ENCODE data around the gene DNASE1.

DNASE1 gene

DNA sequence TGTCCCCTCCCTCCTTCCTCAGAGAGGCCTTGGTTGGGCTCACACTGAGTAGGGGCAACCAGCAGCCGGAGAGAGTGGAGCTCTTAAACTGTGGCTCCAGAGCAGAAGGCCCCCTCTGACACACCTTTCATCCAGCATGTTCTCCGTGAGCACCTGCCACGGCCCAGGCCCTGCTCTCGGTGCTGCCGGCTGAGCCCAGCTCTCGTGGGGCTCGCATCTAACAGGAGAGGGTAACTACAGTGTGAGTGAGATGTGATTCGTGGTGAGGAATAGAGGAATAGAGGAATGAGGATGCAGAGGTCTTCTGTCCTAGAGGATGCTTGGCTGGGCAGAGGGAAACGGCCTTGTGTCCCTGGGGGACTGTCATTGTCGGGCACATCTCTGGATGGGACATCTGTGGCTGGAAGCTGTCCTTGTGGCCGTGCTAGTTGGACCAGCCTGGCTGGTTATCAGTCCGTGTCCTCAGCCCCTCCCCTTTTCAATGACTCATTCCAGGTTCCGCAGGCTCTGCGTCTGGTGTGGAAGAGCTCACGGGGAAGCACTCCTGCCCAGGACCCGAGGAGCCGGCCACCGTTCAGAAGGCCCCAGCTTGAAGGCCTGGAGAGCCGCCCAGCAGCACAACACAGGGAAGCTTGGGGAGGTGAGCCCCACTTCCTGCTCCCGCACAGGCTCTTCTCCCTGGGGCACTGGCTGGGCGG, 11.9 kb upstream of the DNASE1 start:
- DNase-seq (ENCODE audit: low read depth) = no peak
- no peak overlapping the region for H3K4me3 ChIP-seq (ENCODE audit: low read depth, low read length)
- TF ChIP-seq, protein P1, sequence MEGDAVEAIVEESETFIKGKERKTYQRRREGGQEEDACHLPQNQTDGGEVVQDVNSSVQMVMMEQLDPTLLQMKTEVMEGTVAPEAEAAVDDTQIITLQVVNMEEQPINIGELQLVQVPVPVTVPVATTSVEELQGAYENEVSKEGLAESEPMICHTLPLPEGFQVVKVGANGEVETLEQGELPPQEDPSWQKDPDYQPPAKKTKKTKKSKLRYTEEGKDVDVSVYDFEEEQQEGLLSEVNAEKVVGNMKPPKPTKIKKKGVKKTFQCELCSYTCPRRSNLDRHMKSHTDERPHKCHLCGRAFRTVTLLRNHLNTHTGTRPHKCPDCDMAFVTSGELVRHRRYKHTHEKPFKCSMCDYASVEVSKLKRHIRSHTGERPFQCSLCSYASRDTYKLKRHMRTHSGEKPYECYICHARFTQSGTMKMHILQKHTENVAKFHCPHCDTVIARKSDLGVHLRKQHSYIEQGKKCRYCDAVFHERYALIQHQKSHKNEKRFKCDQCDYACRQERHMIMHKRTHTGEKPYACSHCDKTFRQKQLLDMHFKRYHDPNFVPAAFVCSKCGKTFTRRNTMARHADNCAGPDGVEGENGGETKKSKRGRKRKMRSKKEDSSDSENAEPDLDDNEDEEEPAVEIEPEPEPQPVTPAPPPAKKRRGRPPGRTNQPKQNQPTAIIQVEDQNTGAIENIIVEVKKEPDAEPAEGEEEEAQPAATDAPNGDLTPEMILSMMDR (IDR thresholded peaks at IDR 0.05; ENCODE audit: insufficient read depth, low read depth, low read length, missing control alignments) = no peak

DNA sequence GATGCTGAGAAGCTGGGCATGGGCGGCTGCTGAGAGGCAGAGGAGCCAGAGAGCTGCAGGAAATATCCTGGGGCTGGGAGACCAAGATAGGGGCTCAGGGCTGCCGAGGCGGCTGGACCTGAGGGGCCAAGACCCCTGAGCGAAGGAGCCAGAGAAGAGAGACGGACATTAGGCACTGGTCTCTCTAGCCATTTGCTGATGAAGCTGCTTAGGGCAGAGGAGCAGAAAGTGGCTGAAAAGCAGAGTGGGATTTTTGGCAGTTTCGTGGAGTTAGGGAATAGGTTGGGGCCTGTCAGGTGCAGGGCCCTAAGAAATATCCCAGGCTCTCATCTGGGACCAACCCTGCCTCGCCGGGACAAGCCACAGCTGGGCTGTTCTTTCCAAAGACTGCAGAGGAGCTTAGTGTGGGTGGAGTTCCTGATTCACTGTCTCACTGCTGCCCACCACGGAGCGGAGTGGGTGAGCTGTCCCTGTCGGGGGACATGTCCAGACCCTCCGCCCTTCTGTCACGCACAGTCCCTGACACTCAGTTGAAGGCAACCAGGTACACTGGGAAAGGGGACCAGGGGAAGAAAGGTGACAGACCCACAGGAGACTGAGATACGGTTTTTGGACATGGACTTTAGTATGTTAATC, 11.3 kb upstream of the DNASE1 start:
- TF ChIP-seq, protein P1 (IDR thresholded peaks at IDR 0.05; ENCODE audit: insufficient read depth, low read depth, low read length, missing control alignments) = no peak
- H3K4me3 ChIP-seq (ENCODE audit: low read depth, low read length) = no peak overlapping the region
- DNase-seq (ENCODE audit: low read depth) = no peak

DNA sequence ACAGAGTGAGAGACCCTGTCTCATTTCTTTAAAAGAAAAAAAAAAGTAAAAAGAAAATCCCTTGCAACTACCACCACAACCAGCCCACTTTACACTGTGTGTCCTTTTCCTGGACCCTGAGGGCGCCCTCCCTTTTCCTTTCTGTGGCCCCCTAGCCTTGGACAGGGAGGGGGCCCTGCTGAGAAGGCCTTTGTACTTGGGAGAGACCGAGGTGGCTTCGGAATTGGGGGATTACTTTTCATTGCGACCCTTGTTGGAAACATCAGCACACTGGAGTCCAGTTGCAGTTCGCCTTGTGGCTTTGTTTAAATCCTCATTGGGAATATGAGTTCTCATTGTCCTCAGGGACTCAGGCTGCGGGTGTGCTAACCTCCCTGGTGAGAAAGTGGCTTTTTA, 9.4 kb upstream of the DNASE1 start:
- DNase-seq (ENCODE audit: low read depth) = no peak
- no peak overlapping the region for H3K4me3 ChIP-seq (ENCODE audit: low read depth, low read length)
- TF ChIP-seq, protein P1 (IDR thresholded peaks at IDR 0.05; ENCODE audit: insufficient read depth, low read depth, low read length, missing control alignments) = no peak

DNA sequence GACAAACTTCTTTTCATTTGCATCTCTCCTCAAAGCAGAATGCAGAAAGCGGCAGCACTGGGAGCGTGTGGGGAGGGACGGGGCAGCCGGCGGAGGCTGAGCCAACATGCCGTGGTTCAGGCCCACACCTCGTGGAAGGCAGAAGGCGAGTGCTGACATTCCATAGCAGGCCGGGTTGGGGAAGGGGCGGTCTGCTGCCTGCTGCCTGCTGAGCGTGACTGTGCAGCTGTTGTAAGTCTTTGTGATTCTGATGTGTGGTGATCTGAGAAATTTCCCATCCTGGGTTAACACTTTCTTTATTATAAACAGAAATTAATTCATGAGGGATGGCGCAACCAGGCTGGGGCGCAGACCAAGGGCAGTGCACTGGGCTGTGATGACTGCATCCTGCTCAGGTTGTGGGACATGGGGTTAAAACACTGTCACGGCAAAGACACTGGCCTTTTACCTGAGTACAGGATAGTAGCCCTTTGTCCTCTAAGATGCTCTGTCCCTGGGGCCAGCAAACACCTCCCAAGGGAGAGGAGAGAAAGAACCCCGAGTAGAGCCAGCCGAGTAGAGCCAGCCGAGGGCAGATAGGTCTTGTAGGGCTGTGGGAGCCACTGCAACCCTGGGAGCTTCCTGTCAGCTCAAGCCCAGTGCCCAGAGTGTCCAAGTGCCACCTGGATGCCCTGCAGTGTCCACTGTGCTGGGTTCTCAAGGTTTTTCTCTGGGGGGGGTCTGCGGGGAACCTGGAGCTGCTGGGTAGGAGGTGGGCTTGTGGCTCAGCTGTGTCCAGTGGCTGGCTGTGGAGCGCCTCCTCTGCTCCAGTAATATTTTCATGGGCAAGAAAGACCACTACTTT, 8.8 kb upstream of the DNASE1 start:
- H3K4me3 ChIP-seq (ENCODE audit: low read depth, low read length) = no peak overlapping the region
- TF ChIP-seq, protein P1 (IDR thresholded peaks at IDR 0.05; ENCODE audit: insufficient read depth, low read depth, low read length, missing control alignments) = no peak
- DNase-seq (ENCODE audit: low read depth) = no peak

DNA sequence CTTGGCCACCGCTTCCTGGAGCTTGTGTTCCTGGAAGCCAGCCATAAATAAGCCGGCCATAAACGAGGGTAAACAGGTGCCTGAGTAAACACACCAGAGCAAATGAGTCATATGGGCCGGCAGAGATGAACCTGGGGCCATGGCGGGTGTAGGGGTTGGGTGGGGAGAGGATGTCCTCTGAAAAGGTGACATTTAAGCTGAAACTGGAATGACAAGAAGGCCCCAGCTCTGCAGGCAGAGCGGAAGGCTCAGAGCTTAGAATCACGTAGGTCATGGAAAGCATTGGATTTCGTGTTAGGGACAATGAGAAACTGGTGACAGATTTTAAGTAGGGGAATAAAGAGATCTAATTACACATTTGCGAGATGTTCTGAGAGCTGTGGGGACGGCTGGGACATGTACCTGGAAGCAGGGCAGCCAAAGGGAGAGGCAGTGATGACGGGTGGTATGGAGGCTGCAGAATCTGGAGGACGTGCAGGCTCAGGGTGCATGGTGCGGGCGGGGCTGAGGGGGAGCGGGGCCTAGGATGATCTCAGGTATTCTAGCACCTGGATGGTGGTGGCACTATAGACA, 8.1 kb upstream of the DNASE1 start:
- no peak for DNase-seq (ENCODE audit: low read depth)
- no peak overlapping the region for H3K4me3 ChIP-seq (ENCODE audit: low read depth, low read length)
- TF ChIP-seq, protein P1 (IDR thresholded peaks at IDR 0.05; ENCODE audit: insufficient read depth, low read depth, low read length, missing control alignments) = no peak

DNA sequence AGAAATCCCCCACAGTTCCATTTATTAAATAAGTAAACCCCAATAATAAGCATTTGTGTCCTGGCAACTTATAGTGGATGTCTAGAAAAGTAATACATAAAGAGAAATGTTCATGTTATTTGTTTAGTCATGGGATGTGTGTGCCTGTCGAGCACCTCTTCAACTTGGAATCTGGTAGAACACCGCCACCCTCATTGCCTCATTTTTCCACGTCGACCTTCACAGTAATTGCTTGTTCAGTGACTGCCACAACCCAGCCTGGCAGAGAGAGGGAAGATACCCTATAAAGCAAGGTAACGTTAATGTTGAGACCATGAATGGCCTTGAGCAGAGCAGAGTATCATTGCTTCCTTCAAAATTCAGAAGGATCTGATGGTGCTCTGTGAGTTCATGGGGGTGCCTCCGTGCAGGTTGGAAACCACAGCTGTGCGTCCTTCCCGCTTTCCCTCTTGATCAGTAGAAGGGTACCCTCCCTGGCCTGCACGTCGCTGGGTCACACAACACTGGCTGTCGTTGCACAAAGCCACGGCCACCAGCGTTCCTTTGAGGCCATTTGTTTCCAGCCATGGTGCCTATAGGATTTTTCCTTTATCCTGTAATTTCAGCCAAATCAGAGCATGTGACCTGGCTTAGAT, 3.7 kb upstream of the DNASE1 start:
- H3K4me3 ChIP-seq (ENCODE audit: low read depth, low read length) = no peak overlapping the region
- TF ChIP-seq, protein P1 (IDR thresholded peaks at IDR 0.05; ENCODE audit: insufficient read depth, low read depth, low read length, missing control alignments) = no peak
- DNase-seq (ENCODE audit: low read depth) = no peak
